C4-2B (cell line): ENCODE measurements around the gene SNX8.

Experiments used
- H3K27ac ChIP-seq: fragments of 450-650 bp; 2 replicates; pipeline ENCODE4 v1.5.1; 2017
- CTCF ChIP-seq: fragments of 450-650 bp; conservative IDR thresholded peaks from 2 replicates; pipeline ENCODE4 v1.5.1; 2017; ENCODE audit warnings: mild to moderate bottlenecking
- ZFX ChIP-seq: fragments of 450-650 bp; IDR thresholded peaks from 2 replicates; pipeline ENCODE4 v1.6.1; 2017

SNX8 gene

DNA sequence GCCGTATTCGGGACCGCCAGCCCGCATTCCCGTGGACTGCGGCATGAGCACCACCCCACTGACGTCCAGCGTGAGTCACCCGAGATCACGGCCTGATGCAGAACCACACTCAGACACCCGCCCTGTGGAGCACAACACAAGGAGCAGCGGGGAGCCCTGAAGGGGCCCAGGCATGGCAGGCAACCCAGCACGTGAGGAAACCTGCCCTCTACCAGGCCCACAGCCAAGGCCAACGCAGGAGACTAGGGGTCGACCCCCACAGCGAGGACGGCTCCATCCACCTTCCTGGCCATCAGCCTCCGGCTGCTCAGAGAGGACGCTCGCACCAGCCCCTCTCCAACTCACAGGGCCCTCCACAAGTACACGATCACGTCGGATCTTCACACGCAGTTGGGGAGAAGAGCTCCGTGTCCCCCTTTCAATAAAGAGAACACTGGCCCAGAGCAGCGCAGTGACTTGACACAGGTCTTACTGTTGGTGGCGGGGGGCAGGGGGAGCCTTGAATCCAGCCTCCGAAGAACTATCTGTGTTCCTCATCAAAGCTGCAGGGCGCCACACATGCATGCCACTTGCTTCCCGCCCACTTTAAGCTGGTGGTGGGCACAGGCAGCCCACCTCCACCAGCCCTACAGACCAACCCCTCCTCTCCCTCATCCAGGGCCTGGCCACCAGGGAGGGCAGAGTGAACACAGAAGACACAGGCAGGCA lies 103.5 kb downstream of the SNX8 start:
- no peak overlapping the region for H3K27ac ChIP-seq
- no peak for TF ChIP-seq ZFX
- TF ChIP-seq CTCF: no peak

GRCh38 chr7:2209961-2210323 lies 104.3 kb downstream of the SNX8 start:
- TF ChIP-seq ZFX (no peak), CTCF (no peak)
- H3K27ac ChIP-seq: no peak overlapping the region

- no peak; the same call in 1 of the 2 replicates for TF ChIP-seq CTCF
- no peak for TF ChIP-seq ZFX
- no peak overlapping the region for H3K27ac ChIP-seq
These were observed 104.9 kb downstream of the SNX8 start for GRCh38 chr7:2209146-2209960.

- TF ChIP-seq CTCF (no peak), ZFX (no peak)
These were observed 105.5 kb downstream of the SNX8 start for GRCh38 chr7:2208712-2209111.

GRCh38 chr7:2205036-2205780 lies 109.0 kb downstream of the SNX8 start:
- TF ChIP-seq ZFX (no peak), CTCF (no peak)
- H3K27ac ChIP-seq: no peak overlapping the region

More at GRCh38 chr7:2208712-2209111, 105.5 kb downstream of the SNX8 start:
- H3K27ac ChIP-seq: no peak overlapping the region

- TF ChIP-seq ZFX: no peak
- TF ChIP-seq CTCF: no peak
- no peak overlapping the region for H3K27ac ChIP-seq
These were observed 109.8 kb downstream of the SNX8 start for GRCh38 chr7:2204446-2204845.

GRCh38 chr7:2203766-2204300 lies 110.4 kb downstream of the SNX8 start:
- no peak overlapping the region for H3K27ac ChIP-seq
- TF ChIP-seq ZFX: no peak
- no peak for TF ChIP-seq CTCF
